Duodenal mucosa (tissue), 2 donors: ENCODE results near the gene ITCH.
"Not testable (repeated sequence)": the region's sequence is repeated elsewhere in the genome, so short reads cannot be mapped to it uniquely, and the experiment has no call there.

Experiments used
- H3K27ac ChIP-seq: one replicate; pipeline ENCODE4 v1.7.0; 2013; ENCODE audit warnings: low read depth, low read length
- H3K27me3 ChIP-seq, 2 donors: one replicate each; pipeline ENCODE4 v1.7.0; 2013; ENCODE audit warnings: low read length in 2 of 2, control low read depth in 1 of 2; ENCODE audit not compliant: insufficient read depth in 2 of 2, control insufficient read depth in 1 of 2
- H3K36me3 ChIP-seq, 2 donors: one replicate each; pipeline ENCODE4 v1.7.0; 2013; ENCODE audit warnings: low read length in 2 of 2, control low read depth in 1 of 2; ENCODE audit not compliant: insufficient read depth in 2 of 2, control insufficient read depth in 1 of 2
- H3K4me1 ChIP-seq, 2 donors: one replicate each; pipeline ENCODE4 v1.7.0; 2013; ENCODE audit warnings: low read length in 2 of 2, control low read depth in 1 of 2; ENCODE audit not compliant: insufficient read depth in 2 of 2, control insufficient read depth in 1 of 2
- H3K4me3 ChIP-seq, 2 donors: one replicate each; pipeline ENCODE4 v1.7.0; 2013; ENCODE audit warnings: low read length in 2 of 2, low read depth in 1 of 2
- H3K9ac ChIP-seq, 2 donors: one replicate each; pipeline ENCODE4 v1.7.0; 2013; ENCODE audit warnings: low read length in 2 of 2, low read depth in 1 of 2
- H3K9me3 ChIP-seq, 2 donors: one replicate each; pipeline ENCODE4 v1.7.0; 2013; ENCODE audit warnings: low read length in 2 of 2, control low read depth in 1 of 2; ENCODE audit not compliant: control insufficient read depth in 1 of 2

The ITCH gene

GRCh38 chr20:34362502-34363061, 491 bp upstream of the ITCH start:
- no peaks in the 10 kb centered on the region for H3K36me3 ChIP-seq
- H3K27ac ChIP-seq: no peak overlapping the region
- H3K4me1 ChIP-seq: peaks cover 23 to 29% of the 10 kb centered on the region in 2 donors
- H3K4me3 ChIP-seq: peak overlapping the region; percentile 67 to 68
- H3K9me3 ChIP-seq: no peaks in the 10 kb centered on the region
- H3K9ac ChIP-seq: peak overlapping the region in 1 of 2 donors; percentile 88
- H3K27me3 ChIP-seq: no peaks in the 10 kb centered on the region

- peak overlapping the region; percentile 89 for H3K27ac ChIP-seq
- H3K4me1 ChIP-seq: peaks cover 23 to 40% of the 10 kb centered on the region in 2 donors
- H3K27me3 ChIP-seq: no peaks in the 10 kb centered on the region
- no peaks in the 10 kb centered on the region for H3K36me3 ChIP-seq
- H3K4me3 ChIP-seq: peak overlapping the region; percentile 67 to 68
- H3K9me3 ChIP-seq: no peaks in the 10 kb centered on the region
- peak overlapping the region; percentile 79 to 88 for H3K9ac ChIP-seq
Observed at GRCh38 chr20:34363465-34364222, 571 bp downstream of the ITCH start.

- no peak overlapping the region for H3K27ac ChIP-seq
- H3K9ac ChIP-seq: peak overlapping the region; percentile 79 to 88
- peak overlapping the region; percentile 67 to 68 for H3K4me3 ChIP-seq
- peaks cover 23 to 42% of the 10 kb centered on the region in 2 donors for H3K4me1 ChIP-seq
- peaks cover under 1% of the 10 kb centered on the region in 2 donors for H3K36me3 ChIP-seq
- H3K27me3 ChIP-seq: no peaks in the 10 kb centered on the region
- no peaks in the 10 kb centered on the region for H3K9me3 ChIP-seq
Observed at GRCh38 chr20:34364223-34364506, 1.1 kb downstream of the ITCH start.

- peaks cover 9 to 17% of the 10 kb centered on the region in 2 donors for H3K36me3 ChIP-seq
- no peaks in the 10 kb centered on the region for H3K27me3 ChIP-seq
- no peak overlapping the region for H3K27ac ChIP-seq
- H3K4me1 ChIP-seq: peaks cover 23 to 42% of the 10 kb centered on the region in 2 donors
- no peaks in the 10 kb centered on the region for H3K9me3 ChIP-seq
- H3K4me3 ChIP-seq: peak overlapping the region; percentile 1 to 8
- no peak overlapping the region for H3K9ac ChIP-seq
Observed at GRCh38 chr20:34365765-34366213, 2.7 kb downstream of the ITCH start.

- peaks cover 9 to 17% of the 10 kb centered on the region in 2 donors for H3K36me3 ChIP-seq
- H3K4me1 ChIP-seq: peaks cover 21 to 40% of the 10 kb centered on the region in 2 donors
- no peak overlapping the region for H3K4me3 ChIP-seq
- no peak overlapping the region for H3K27ac ChIP-seq
- no peaks in the 10 kb centered on the region for H3K27me3 ChIP-seq
- no peak overlapping the region for H3K9ac ChIP-seq
- no peaks in the 10 kb centered on the region for H3K9me3 ChIP-seq
Observed at GRCh38 chr20:34367155-34367554, 4.1 kb downstream of the ITCH start.

- peaks cover 14 to 32% of the 10 kb centered on the region in 2 donors for H3K4me1 ChIP-seq
- H3K36me3 ChIP-seq: peaks cover 9 to 17% of the 10 kb centered on the region in 2 donors
- H3K9me3 ChIP-seq, H3K27me3 ChIP-seq, H3K27ac ChIP-seq, H3K9ac ChIP-seq, H3K4me3 ChIP-seq: not testable (repeated sequence)
Observed at GRCh38 chr20:34367911-34368310, 4.8 kb downstream of the ITCH start.

- Histone ChIP-seq H3K36me3 (peaks cover 9 to 17% of the 10 kb centered on the region in 2 donors), H3K9me3 (no peaks in the 10 kb centered on the region), H3K27me3 (no peaks in the 10 kb centered on the region), H3K4me3 (no peak overlapping the region), H3K27ac (no peak overlapping the region), H3K4me1 (peaks cover 12 to 32% of the 10 kb centered on the region in 2 donors), H3K9ac (no peak overlapping the region)
Observed at GRCh38 chr20:34368547-34368946, 5.5 kb downstream of the ITCH start.

GRCh38 chr20:34369265-34369664, 6.2 kb downstream of the ITCH start:
- no peak overlapping the region for H3K27ac ChIP-seq

GRCh38 chr20:34370062-34370461, 7.0 kb downstream of the ITCH start:
- Histone ChIP-seq H3K27ac (no peak overlapping the region), H3K4me3 (no peak overlapping the region), H3K36me3 (peaks cover 9 to 17% of the 10 kb centered on the region in 2 donors)

More at GRCh38 chr20:34369265-34369664, 6.2 kb downstream of the ITCH start:
- Histone ChIP-seq H3K9me3 (no peaks in the 10 kb centered on the region), H3K4me1 (peaks cover 10 to 32% of the 10 kb centered on the region in 2 donors), H3K4me3 (no peak overlapping the region), H3K9ac (no peak overlapping the region), H3K36me3 (peaks cover 9 to 17% of the 10 kb centered on the region in 2 donors), H3K27me3 (no peaks in the 10 kb centered on the region)

GRCh38 chr20:34373445-34373844, 10.4 kb downstream of the ITCH start:
- Histone ChIP-seq H3K36me3 (peaks cover 11 to 20% of the 10 kb centered on the region in 2 donors), H3K4me1 (peaks cover 0 to 4% of the 10 kb centered on the region in 2 donors), H3K9ac (no peak overlapping the region), H3K4me3 (no peak overlapping the region), H3K9me3 (no peaks in the 10 kb centered on the region), H3K27me3 (no peaks in the 10 kb centered on the region), H3K27ac (no peak overlapping the region)

More at GRCh38 chr20:34370062-34370461, 7.0 kb downstream of the ITCH start:
- Histone ChIP-seq H3K27me3 (no peaks in the 10 kb centered on the region), H3K4me1 (peaks cover 7 to 32% of the 10 kb centered on the region in 2 donors), H3K9ac (no peak overlapping the region), H3K9me3 (no peaks in the 10 kb centered on the region)
